Amygdala (tissue), 56 donors: ENCODE measurements around the gene LCN15.
"Not testable (repeated sequence)": the region's sequence is repeated elsewhere in the genome, so short reads cannot be mapped to it uniquely, and the experiment has no call there.

Source experiments
- DNase-seq, 56 donors: peaks; one replicate each; lab custom pipeline; 2025; lab: John Stamatoyannopoulos, UW

The LCN15 gene

DNA sequence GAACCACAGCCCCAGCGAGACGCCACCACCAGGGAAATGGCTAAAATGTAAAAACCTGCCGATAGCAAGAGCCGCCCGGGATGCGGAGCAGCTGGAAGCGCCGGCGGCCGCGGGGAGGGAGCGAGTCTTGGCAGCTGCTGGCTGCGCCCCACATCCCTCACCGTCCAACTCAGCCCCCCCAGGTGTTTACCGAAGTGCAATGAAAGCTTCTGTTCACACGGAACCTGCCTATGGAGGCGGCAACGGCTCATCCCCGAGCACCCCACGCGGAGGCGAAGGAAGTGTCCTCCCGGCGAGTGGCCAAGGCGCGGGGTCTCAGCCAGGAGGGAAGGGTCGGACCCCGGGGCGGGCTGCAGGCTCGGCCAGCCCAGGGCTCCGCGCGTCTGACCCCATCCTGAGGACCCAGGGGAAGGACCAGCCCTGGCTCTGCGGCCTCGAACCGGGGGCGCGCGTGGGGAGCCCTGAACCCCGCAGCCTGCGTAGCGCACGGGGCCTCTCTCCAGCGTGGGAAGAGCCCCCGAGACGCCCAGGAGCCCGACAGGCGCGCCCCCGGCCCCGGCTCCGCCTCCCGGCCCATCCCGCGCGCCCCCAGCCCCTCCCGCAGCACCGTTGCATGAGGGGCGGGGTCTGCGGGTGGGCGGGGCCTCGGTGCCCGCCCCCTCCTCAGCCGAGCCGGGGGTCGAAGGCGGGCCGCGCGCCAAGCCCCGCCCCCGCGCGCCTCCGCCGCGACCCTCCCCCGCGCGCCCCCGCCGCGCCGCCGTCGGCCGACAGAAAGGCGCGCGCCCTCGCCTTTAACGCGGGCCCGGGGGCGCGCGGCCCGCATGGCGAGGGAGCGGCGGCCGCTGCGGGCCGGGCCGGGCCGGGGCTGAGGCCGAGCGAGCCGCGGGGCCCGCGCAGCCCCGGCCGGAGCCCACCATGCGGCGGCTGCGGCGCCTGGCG, 52.3 kb downstream of the LCN15 start, which contains the start of gene DIPK1B:
Gene DIPK1B (plus strand): TSS at position 822 of the 939 bp plus-strand sequence. CDS start 94 bp downstream, at position 916.
- peak in 6 of 56 donors; percentile 13 to 56 (median 37) for DNase-seq

- DNase-seq, result not testable (repeated sequence)
Measured at GRCh38 chr9:136711219-136711648, 53.1 kb downstream of the LCN15 start.

GRCh38 chr9:136710543-136710942, 53.8 kb downstream of the LCN15 start:
- no peak for DNase-seq
